IgD-negative memory B cell (primary cell): ENCODE measurements around the gene MAPK8IP2. TPM values are rescaled to one million over a fixed set of nuclear protein-coding genes. Genes with fewer than 3 reads are reported as not detected.
"Not testable (repeated sequence)": the region's sequence is repeated elsewhere in the genome, so short reads cannot be mapped to it uniquely, and the experiment has no call there.

ENCODE experiments used
- H3K27ac Mint-ChIP-seq, 3 donors: one replicate each; pipeline ENCODE4 v1.8.0; 2020 to 2022; ENCODE audit warnings: mild to moderate bottlenecking in 3 of 3, mixed read lengths in 3 of 3, moderate library complexity in 1 of 3
- H3K27me3 Mint-ChIP-seq: one replicate; pipeline ENCODE4 v1.8.0; 2021; ENCODE audit warnings: mixed read lengths
- H3K36me3 Mint-ChIP-seq: one replicate; pipeline ENCODE4 v1.8.0; 2020; ENCODE audit warnings: mild to moderate bottlenecking, mixed read lengths
- H3K4me1 Mint-ChIP-seq, 3 donors: one replicate each; pipeline ENCODE4 v1.8.0; 2020 to 2022; ENCODE audit warnings: mixed read lengths in 3 of 3, mild to moderate bottlenecking in 1 of 3
- H3K4me3 Mint-ChIP-seq, 4 donors: one replicate each; pipeline ENCODE4 v1.8.0; 2020 to 2022; ENCODE audit warnings: mild to moderate bottlenecking in 4 of 4, mixed read lengths in 4 of 4, moderate library complexity in 3 of 4
- H3K9me3 Mint-ChIP-seq, 3 donors: one replicate each; pipeline ENCODE4 v1.8.0; 2020 to 2021; ENCODE audit warnings: mixed read lengths in 3 of 3, mild to moderate bottlenecking in 1 of 3
- polyA plus RNA-seq: library from polyadenylated mRNA; unstranded; fragments of 300-500 nt; fragmentation: Illumina TruSeq; gene quantifications from one replicate; pipeline ENCODE4 v1.2.3, GENCODE V29; 2021

The MAPK8IP2 gene
- polyA plus RNA-seq, 1 donor from 2014 or later, result not detected

GRCh38 chr22:50600967-50601668 is 525 bp downstream of the MAPK8IP2 start:
- Mint-ChIP-seq H3K36me3 (peaks cover 3% of the 10 kb centered on the region), H3K27ac (peak overlapping the region in 1 of 3 donors; percentile 64), H3K9me3 (no peaks in the 10 kb centered on the region), H3K4me3 (peak overlapping the region; percentile 41 to 88 (median 74)), H3K4me1 (peaks cover 2 to 10% (median 7%) of the 10 kb centered on the region in 3 donors), H3K27me3 (peaks cover 34% of the 10 kb centered on the region)

GRCh38 chr22:50601669-50602337 is 1.2 kb downstream of the MAPK8IP2 start:
- Mint-ChIP-seq H3K36me3 (peaks cover under 1% of the 10 kb centered on the region), H3K27me3 (peaks cover 39% of the 10 kb centered on the region), H3K9me3 (no peaks in the 10 kb centered on the region), H3K4me1 (peaks cover 2 to 10% (median 7%) of the 10 kb centered on the region in 3 donors), H3K4me3 (peak overlapping the region; percentile 41 to 88 (median 74)), H3K27ac (peak overlapping the region in 1 of 3 donors; percentile 64)

- H3K27me3 Mint-ChIP-seq, result peaks cover 41% of the 10 kb centered on the region
Measured at GRCh38 chr22:50602338-50602700, 1.7 kb downstream of the MAPK8IP2 start.

GRCh38 chr22:50603511-50604255 is 3.1 kb downstream of the MAPK8IP2 start:
- H3K4me1 Mint-ChIP-seq, result peaks cover 4 to 10% (median 7%) of the 10 kb centered on the region in 3 donors
- H3K27me3 Mint-ChIP-seq, result peaks cover 48% of the 10 kb centered on the region
- H3K9me3 Mint-ChIP-seq, result no peaks in the 10 kb centered on the region
- no peak overlapping the region for H3K4me3 Mint-ChIP-seq
- H3K27ac Mint-ChIP-seq, result no peak overlapping the region
- no peaks in the 10 kb centered on the region for H3K36me3 Mint-ChIP-seq

More at GRCh38 chr22:50602338-50602700, 1.7 kb downstream of the MAPK8IP2 start:
- H3K4me3 Mint-ChIP-seq, result peak overlapping the region in 3 of 4 donors; percentile 41 to 88 (median 82)
- no peaks in the 10 kb centered on the region for H3K9me3 Mint-ChIP-seq
- peak overlapping the region in 1 of 3 donors; percentile 32 for H3K27ac Mint-ChIP-seq
- no peaks in the 10 kb centered on the region for H3K36me3 Mint-ChIP-seq
- peaks cover 2 to 10% (median 7%) of the 10 kb centered on the region in 3 donors for H3K4me1 Mint-ChIP-seq

GRCh38 chr22:50604256-50605001 is 3.8 kb downstream of the MAPK8IP2 start:
- no peak overlapping the region for H3K4me3 Mint-ChIP-seq
- peaks cover 52% of the 10 kb centered on the region for H3K27me3 Mint-ChIP-seq
- no peaks in the 10 kb centered on the region for H3K36me3 Mint-ChIP-seq
- H3K27ac Mint-ChIP-seq, result no peak overlapping the region
- peaks cover 4 to 10% (median 7%) of the 10 kb centered on the region in 3 donors for H3K4me1 Mint-ChIP-seq
- H3K9me3 Mint-ChIP-seq, result no peaks in the 10 kb centered on the region

GRCh38 chr22:50605002-50605612 is 4.5 kb downstream of the MAPK8IP2 start:
- H3K27me3 Mint-ChIP-seq, result peaks cover 50% of the 10 kb centered on the region
- H3K4me3 Mint-ChIP-seq, result no peak overlapping the region
- H3K36me3 Mint-ChIP-seq, result no peaks in the 10 kb centered on the region
- H3K27ac Mint-ChIP-seq, result no peak overlapping the region
- H3K4me1 Mint-ChIP-seq, result peaks cover 4 to 10% (median 4%) of the 10 kb centered on the region in 3 donors
- no peaks in the 10 kb centered on the region for H3K9me3 Mint-ChIP-seq

GRCh38 chr22:50605613-50606074 is 5.1 kb downstream of the MAPK8IP2 start:
- H3K4me3 Mint-ChIP-seq, result no peak overlapping the region
- peaks cover 4 to 10% (median 4%) of the 10 kb centered on the region in 3 donors for H3K4me1 Mint-ChIP-seq
- H3K27ac Mint-ChIP-seq, result no peak overlapping the region
- peaks cover 54% of the 10 kb centered on the region for H3K27me3 Mint-ChIP-seq
- H3K36me3 Mint-ChIP-seq, result no peaks in the 10 kb centered on the region
- no peaks in the 10 kb centered on the region for H3K9me3 Mint-ChIP-seq

- no peaks in the 10 kb centered on the region for H3K36me3 Mint-ChIP-seq
- H3K4me1 Mint-ChIP-seq, result peaks cover 4 to 10% (median 4%) of the 10 kb centered on the region in 3 donors
- H3K27ac Mint-ChIP-seq, result no peak overlapping the region
- no peaks in the 10 kb centered on the region for H3K9me3 Mint-ChIP-seq
- peaks cover 54% of the 10 kb centered on the region for H3K27me3 Mint-ChIP-seq
- H3K4me3 Mint-ChIP-seq, result no peak overlapping the region
Measured at GRCh38 chr22:50606165-50606945, 5.8 kb downstream of the MAPK8IP2 start.

GRCh38 chr22:50606946-50607658 is 6.5 kb downstream of the MAPK8IP2 start:
- no peaks in the 10 kb centered on the region for H3K36me3 Mint-ChIP-seq
- H3K27ac Mint-ChIP-seq, result no peak overlapping the region
- peaks cover 2 to 7% (median 3%) of the 10 kb centered on the region in 3 donors for H3K4me1 Mint-ChIP-seq
- no peaks in the 10 kb centered on the region for H3K9me3 Mint-ChIP-seq
- peak overlapping the region in 1 of 4 donors; percentile 40 for H3K4me3 Mint-ChIP-seq
- peaks cover 47% of the 10 kb centered on the region for H3K27me3 Mint-ChIP-seq

GRCh38 chr22:50607659-50608020 is 7.0 kb downstream of the MAPK8IP2 start:
- Mint-ChIP-seq H3K4me3 (peak overlapping the region in 1 of 4 donors; percentile 40), H3K4me1 (peaks cover 1 to 5% (median 2%) of the 10 kb centered on the region in 3 donors), H3K9me3 (peaks cover 0 to 2% (median 0%) of the 10 kb centered on the region in 3 donors), H3K27me3 (peaks cover 45% of the 10 kb centered on the region), H3K36me3 (no peaks in the 10 kb centered on the region), H3K27ac (no peak overlapping the region)

GRCh38 chr22:50608058-50608840 is 7.7 kb downstream of the MAPK8IP2 start:
- H3K9me3 Mint-ChIP-seq, H3K4me1 Mint-ChIP-seq, H3K27ac Mint-ChIP-seq, H3K36me3 Mint-ChIP-seq, H3K4me3 Mint-ChIP-seq: not testable (repeated sequence)
- peaks cover 43% of the 10 kb centered on the region for H3K27me3 Mint-ChIP-seq

- H3K27me3 Mint-ChIP-seq, result peaks cover 41% of the 10 kb centered on the region
- peaks cover 1 to 5% (median 2%) of the 10 kb centered on the region in 3 donors for H3K4me1 Mint-ChIP-seq
Measured at GRCh38 chr22:50608996-50609395, 8.4 kb downstream of the MAPK8IP2 start.

More at GRCh38 chr22:50608996-50609395, 8.4 kb downstream of the MAPK8IP2 start:
- H3K9me3 Mint-ChIP-seq, result peaks cover 0 to 2% (median 0%) of the 10 kb centered on the region in 3 donors
- H3K27ac Mint-ChIP-seq, result no peak overlapping the region
- no peak overlapping the region for H3K4me3 Mint-ChIP-seq
- H3K36me3 Mint-ChIP-seq, result no peaks in the 10 kb centered on the region
